HEK293 (cell line): ENCODE data around the gene GMDS.

Experiments
- CTCF ChIA-PET: fragments of 350-600 bp; formaldehyde crosslinking; extraction: SDS; loops from one replicate; lab custom pipeline; 2021; ENCODE audit warnings: antibody characterized with exemption; lab: Yijun Ruan, JAX
- POLR2A ChIA-PET: fragments of 300-600 bp; formaldehyde crosslinking; extraction: SDS; loops from one replicate; lab custom pipeline; 2020; ENCODE audit warnings: antibody characterized with exemption, inconsistent platforms; lab: Yijun Ruan, JAX
- H3K27ac ChIP-seq: fragments of 200-500 bp; sonication (Bioruptor generic); 2 replicates; pipeline ENCODE4 v1.5.1; 2014; ENCODE audit warnings: low read depth, low read length, control low read depth, inconsistent platforms; ENCODE audit errors: extremely low read depth
- H3K36me3 ChIP-seq, 2 experiments: fragments of 200-500 bp in 1 of 2; sonication (Bioruptor generic) in 1 of 2; 1 replicate in 1 of 2; 2 replicates in 1 of 2; pipeline ENCODE4 v1.5.1; 2014 to 2017; ENCODE audit warnings: inconsistent platforms in 2 of 2, low read length in 2 of 2; ENCODE audit not compliant: control insufficient read depth in 2 of 2, insufficient read depth in 1 of 2
- H3K4me1 ChIP-seq: fragments of 200-500 bp; sonication (Bioruptor generic); 2 replicates; pipeline ENCODE4 v1.5.1; 2014; ENCODE audit warnings: mild to moderate bottlenecking, low read length, inconsistent platforms; ENCODE audit not compliant: control insufficient read depth, insufficient read depth
- H3K4me3 ChIP-seq: 2 replicates; pipeline ENCODE4 v1.5.1; 2011; ENCODE audit warnings: low read depth, mild to moderate bottlenecking, control low read depth, low read length, moderate library complexity
- H3K9me3 ChIP-seq: fragments of 200-500 bp; sonication (Bioruptor generic); 2 replicates; pipeline ENCODE4 v1.5.1; 2014; ENCODE audit warnings: low read depth, low read length, inconsistent platforms; ENCODE audit not compliant: control insufficient read depth, insufficient read depth
- GLIS2 ChIP-seq: fragments of 450-650 bp; formaldehyde crosslinking; IDR thresholded peaks from 2 replicates; pipeline ENCODE4 v1.5.1; 2016; ENCODE audit warnings: missing biosample characterization, missing genetic modification characterization
- SALL2 ChIP-seq: fragments of 450-650 bp; formaldehyde crosslinking; IDR thresholded peaks from 2 replicates; pipeline ENCODE4 v1.5.0; 2017; ENCODE audit warnings: missing biosample characterization, mild to moderate bottlenecking, missing genetic modification characterization, borderline replicate concordance
- YY2 ChIP-seq: fragments of 450-650 bp; formaldehyde crosslinking; IDR thresholded peaks from 2 replicates; pipeline ENCODE4 v1.5.1; 2016; ENCODE audit warnings: missing biosample characterization, missing genetic modification characterization
- ZBTB10 ChIP-seq: fragments of 450-650 bp; formaldehyde crosslinking; IDR thresholded peaks from 2 replicates; pipeline ENCODE4 v1.5.1; 2016; ENCODE audit warnings: missing biosample characterization, missing genetic modification characterization
- ZBTB26 ChIP-seq: fragments of 450-650 bp; formaldehyde crosslinking; optimal IDR thresholded peaks from 2 replicates; pipeline ENCODE3; 2016; ENCODE audit warnings: missing biosample characterization, mild to moderate bottlenecking, missing genetic modification characterization
- ZBTB44 ChIP-seq: fragments of 450-650 bp; IDR thresholded peaks from 2 replicates; pipeline ENCODE4 v1.5.1; 2018; ENCODE audit warnings: missing biosample characterization, mild to moderate bottlenecking, missing genetic modification characterization
- ZNF121 ChIP-seq: fragments of 450-650 bp; formaldehyde crosslinking; IDR thresholded peaks from 2 replicates; pipeline ENCODE4 v1.5.1; 2016; ENCODE audit warnings: missing biosample characterization, missing genetic modification characterization
- ZNF16 ChIP-seq: fragments of 450-650 bp; formaldehyde crosslinking; IDR thresholded peaks from 2 replicates; pipeline ENCODE4 v1.5.1; 2016; ENCODE audit warnings: low read depth, missing biosample characterization, missing genetic modification characterization
- ZNF175 ChIP-seq: fragments of 450-650 bp; formaldehyde crosslinking; IDR thresholded peaks from 2 replicates; pipeline ENCODE4 v1.5.1; 2016; ENCODE audit warnings: missing biosample characterization, missing genetic modification characterization
- ZNF223 ChIP-seq: fragments of 450-650 bp; formaldehyde crosslinking; IDR thresholded peaks from 2 replicates; pipeline ENCODE4 v1.5.1; 2016; ENCODE audit warnings: missing biosample characterization, missing genetic modification characterization
- ZNF26 ChIP-seq: fragments of 450-650 bp; formaldehyde crosslinking; IDR thresholded peaks from 2 replicates; pipeline ENCODE4 v1.5.1; 2016; ENCODE audit warnings: missing biosample characterization, missing genetic modification characterization
- ZNF280D ChIP-seq: fragments of 450-650 bp; formaldehyde crosslinking; IDR thresholded peaks from 2 replicates; pipeline ENCODE4 v1.5.1; 2016; ENCODE audit warnings: missing biosample characterization, missing genetic modification characterization
- ZNF324 ChIP-seq: fragments of 450-650 bp; formaldehyde crosslinking; IDR thresholded peaks from 2 replicates; pipeline ENCODE4 v1.5.1; 2016; ENCODE audit warnings: missing biosample characterization, missing genetic modification characterization
- ZNF350 ChIP-seq: fragments of 450-650 bp; formaldehyde crosslinking; IDR thresholded peaks from 2 replicates; pipeline ENCODE4 v1.5.0; 2017; ENCODE audit warnings: missing biosample characterization, mild to moderate bottlenecking, missing genetic modification characterization
- ZNF423 ChIP-seq: fragments of 450-650 bp; formaldehyde crosslinking; IDR thresholded peaks from 2 replicates; pipeline ENCODE4 v1.5.1; 2016; ENCODE audit warnings: missing biosample characterization, missing genetic modification characterization
- ZNF549 ChIP-seq: fragments of 450-650 bp; IDR thresholded peaks from 2 replicates; pipeline ENCODE4 v1.5.1; 2018; ENCODE audit warnings: missing biosample characterization, missing genetic modification characterization, mild to moderate bottlenecking, inconsistent platforms, moderate library complexity
- ZNF580 ChIP-seq: fragments of 450-650 bp; formaldehyde crosslinking; IDR thresholded peaks from 2 replicates; pipeline ENCODE4 v1.5.1; 2016; ENCODE audit warnings: missing biosample characterization, missing genetic modification characterization
- ZNF626 ChIP-seq: fragments of 450-650 bp; sonication (Bioruptor Pico); formaldehyde crosslinking; IDR thresholded peaks from 2 replicates; pipeline ENCODE4 v1.5.1; 2018; ENCODE audit warnings: missing biosample characterization, missing genetic modification characterization, inconsistent platforms
- ZNF692 ChIP-seq: fragments of 450-650 bp; formaldehyde crosslinking; IDR thresholded peaks from 2 replicates; pipeline ENCODE4 v1.5.1; 2016; ENCODE audit warnings: missing biosample characterization, missing genetic modification characterization
- ZNF707 ChIP-seq: fragments of 450-650 bp; formaldehyde crosslinking; IDR thresholded peaks from 2 replicates; pipeline ENCODE4 v1.5.1; 2016; ENCODE audit warnings: missing biosample characterization, missing genetic modification characterization

GMDS gene

GRCh38 chr6:2242311-2242710, 3.1 kb downstream of the GMDS start:
- ChIA-PET CTCF (no interaction called here), POLR2A (no interaction called here)
- Histone ChIP-seq H3K4me3 (no peak overlapping the region), H3K27ac (no peak overlapping the region), H3K9me3 (no peaks in the 10 kb centered on the region), H3K36me3 (no peaks in the 10 kb centered on the region), H3K4me1 (peaks cover 4% of the 10 kb centered on the region; the same call in 1 of the 2 replicates)
- TF ChIP-seq GLIS2 (no peak), ZNF121 (tag by site-specific recombination) (no peak), ZNF350 (tag by site-specific recombination) (no peak), ZNF280D (no peak), ZNF423 (no peak), ZBTB10 (tag by site-specific recombination) (no peak), ZNF223 (tag by site-specific recombination) (no peak), ZNF626 (tag by site-specific recombination) (no peak), ZNF692 (tag by site-specific recombination) (no peak), SALL2 (no peak), ZBTB26 (no peak), ZNF324 (tag by site-specific recombination) (no peak), ZNF16 (tag by site-specific recombination) (no peak), ZNF26 (tag by site-specific recombination) (no peak), ZNF580 (no peak), YY2 (tag by site-specific recombination) (no peak), ZNF175 (tag by site-specific recombination) (no peak), ZNF707 (no peak), ZNF549 (tag by site-specific recombination) (no peak), ZBTB44 (tag by site-specific recombination) (no peak)
